SK-N-SH (cell line): ENCODE results near the gene PIK3R1. TPM values are rescaled to one million over a fixed set of nuclear protein-coding genes. Genes with fewer than 3 reads are reported as not detected.

Source experiments
- CTCF ChIA-PET: fragments of 300-600, 350-600 bp; formaldehyde crosslinking; extraction: SDS; loops from one replicate; lab custom pipeline; 2021; lab: Yijun Ruan, JAX
- POLR2A ChIA-PET: fragments of 350-600 bp; sonication (Branson Sonifier 250); formaldehyde crosslinking; extraction: SDS; loops from one replicate; lab custom pipeline; 2020; ENCODE audit warnings: antibody characterized with exemption, inconsistent platforms; lab: Yijun Ruan, JAX
- DNase-seq: peaks from one replicate; pipeline ENCODE4 v3.0.0; 2012
- H2AFZ ChIP-seq: fragments of 200-600 bp; sonication (generic); 2 replicates; pipeline ENCODE4 v1.8.1; 2016; ENCODE audit warnings: antibody characterized with exemption, mild to moderate bottlenecking, low read depth
- H3F3A ChIP-seq: fragments of 200-600 bp; sonication (generic); replicated peaks from 2 replicates; pipeline ENCODE3; 2016; ENCODE audit warnings: antibody characterized with exemption, mild to moderate bottlenecking; ENCODE audit not compliant: insufficient read depth
- H3K27ac ChIP-seq, 2 experiments: fragments of 200-500 bp in 1 of 2; fragments of 200-600 bp in 1 of 2; sonication (Bioruptor generic) in 1 of 2; sonication (generic), shearing (Covaris generic) in 1 of 2; 2 replicates each; pipeline versions ENCODE4 v1.5.1 to v1.6.1; 2014 to 2016; ENCODE audit warnings: low read depth in 2 of 2, inconsistent platforms in 1 of 2, low read length in 1 of 2, mild to moderate bottlenecking in 1 of 2, mixed read lengths in 1 of 2
- H3K27me3 ChIP-seq: fragments of 200-600 bp; sonication (generic), shearing (Covaris generic); 2 replicates; pipeline ENCODE4 v1.6.1; 2016; ENCODE audit warnings: mixed run types; ENCODE audit not compliant: insufficient read depth
- H3K36me3 ChIP-seq, 2 experiments: fragments of 200-500 bp in 1 of 2; fragments of 200-600 bp in 1 of 2; sonication (Bioruptor generic) in 1 of 2; sonication (generic) in 1 of 2; replicated peaks in 1 of 2; 2 replicates each; pipeline versions ENCODE3 to v1.5.1; 2014 to 2016; ENCODE audit warnings: low read length in 1 of 2, mild to moderate bottlenecking in 1 of 2; ENCODE audit not compliant: insufficient read depth in 2 of 2, control insufficient read depth in 1 of 2
- H3K4me1 ChIP-seq, 2 experiments: fragments of 200-500 bp in 1 of 2; fragments of 200-600 bp in 1 of 2; sonication (Bioruptor generic) in 1 of 2; sonication (generic), shearing (Covaris generic) in 1 of 2; 2 replicates each; pipeline versions ENCODE4 v1.5.1 to v1.6.1; 2014 to 2016; ENCODE audit warnings: low read depth in 1 of 2, low read length in 1 of 2, mixed run types in 1 of 2; ENCODE audit not compliant: insufficient read depth in 2 of 2, control insufficient read depth in 1 of 2
- H3K4me2 ChIP-seq: fragments of 200-600 bp; sonication (generic), shearing (Covaris generic); 2 replicates; pipeline ENCODE4 v1.6.1; 2017; ENCODE audit warnings: mixed run types
- H3K4me3 ChIP-seq, 2 experiments: fragments of 200-500 bp in 1 of 2; fragments of 200-600 bp in 1 of 2; sonication (Bioruptor generic) in 1 of 2; sonication (generic), shearing (Covaris generic) in 1 of 2; 2 replicates each; pipeline versions ENCODE4 v1.5.1 to v1.8.1; 2014 to 2016; ENCODE audit warnings: low read depth in 2 of 2, inconsistent platforms in 1 of 2, low read length in 1 of 2, mild to moderate bottlenecking in 1 of 2, mixed read lengths in 1 of 2, moderate library complexity in 1 of 2
- H3K79me2 ChIP-seq: fragments of 200-600 bp; sonication (generic); 2 replicates; pipeline ENCODE4 v1.8.1; 2017; ENCODE audit warnings: mild to moderate bottlenecking; ENCODE audit not compliant: insufficient read depth
- H3K9ac ChIP-seq: fragments of 200-600 bp; sonication (generic); 2 replicates; pipeline ENCODE4 v1.6.1; 2017; ENCODE audit warnings: mixed run types
- H3K9me2 ChIP-seq: fragments of 200-600 bp; sonication (generic); 2 replicates; pipeline ENCODE4 v1.6.1; 2017; ENCODE audit warnings: mixed run types
- H3K9me3 ChIP-seq: fragments of 200-600 bp; sonication (generic); 2 replicates; pipeline ENCODE4 v1.6.1; 2017; ENCODE audit warnings: mixed run types, mild to moderate bottlenecking, moderate library complexity
- H4K20me1 ChIP-seq: fragments of 200-600 bp; sonication (generic); 2 replicates; pipeline ENCODE4 v1.6.1; 2017; ENCODE audit warnings: mild to moderate bottlenecking, mixed run types; ENCODE audit not compliant: insufficient read depth
- CTCF ChIP-seq: fragments of 200-600 bp; sonication (generic); IDR thresholded peaks from 2 replicates; pipeline ENCODE4 v1.6.1; 2017; ENCODE audit warnings: antibody characterized with exemption, mild to moderate bottlenecking, moderate library complexity
- FOSL2 ChIP-seq: IDR thresholded peaks from 2 replicates; pipeline ENCODE4 v1.4.0; 2012; ENCODE audit warnings: low read depth, mild to moderate bottlenecking, moderate library complexity, borderline replicate concordance
- GABPA ChIP-seq: IDR thresholded peaks from 2 replicates; pipeline ENCODE4 v1.4.0; 2012; ENCODE audit warnings: low read depth, mild to moderate bottlenecking
- MEF2A ChIP-seq: IDR thresholded peaks from 2 replicates; pipeline ENCODE4 v1.4.0; 2012; ENCODE audit warnings: low read depth, borderline replicate concordance
- NRF1 ChIP-seq: IDR thresholded peaks from 2 replicates; pipeline ENCODE4 v1.6.1; 2012; ENCODE audit warnings: low read depth, mild to moderate bottlenecking, low read length
- PBX3 ChIP-seq: IDR thresholded peaks from 2 replicates; pipeline ENCODE4; 2012
- RAD21 ChIP-seq: IDR thresholded peaks from 2 replicates; pipeline ENCODE4 v1.6.1; 2012; ENCODE audit warnings: mild to moderate bottlenecking, low read length
- SMC3 ChIP-seq: IDR thresholded peaks from 2 replicates; pipeline ENCODE4 v1.6.1; 2012; ENCODE audit warnings: low read depth, low read length, improper control_type of control experiment
- TCF12 ChIP-seq: IDR thresholded peaks from 2 replicates; pipeline ENCODE4 v1.4.0; 2012
- TEAD4 ChIP-seq: IDR thresholded peaks from 2 replicates; pipeline ENCODE4 v1.4.0; 2012; ENCODE audit warnings: mild to moderate bottlenecking, borderline replicate concordance; ENCODE audit not compliant: insufficient read depth
- USF1 ChIP-seq: IDR thresholded peaks from 2 replicates; pipeline ENCODE4 v1.4.0; 2012; ENCODE audit warnings: low read depth, borderline replicate concordance
- USF2 ChIP-seq: fragments of 150-350 bp; IDR thresholded peaks from 2 replicates; pipeline ENCODE4 v1.6.1; 2017; ENCODE audit warnings: antibody characterized with exemption, low read length, low read depth, borderline replicate concordance
- WGBS: methylation state at CpG from one replicate; pipeline ENCODE4 v1.1.6; 2017; ENCODE audit warnings: low lambda C conversion rate; 5-methylcytosine and 5-hydroxymethylcytosine counted together
- polyA plus RNA-seq, 3 experiments: library from polyadenylated mRNA; depleted of rRNA; stranded (reverse); fragments of >200 nt; gene quantifications; 2 replicates each; pipeline ENCODE4 v1.2.3, GENCODE V29; 2012

PIK3R1 gene
- polyA plus RNA-seq, 1 of the 3 experiments (the other 2 are of a cell fraction), result 2.0 TPM

GRCh38 chr5:68331192-68332079, 115.9 kb downstream of the PIK3R1 start:
- no peak overlapping the region for H3K27ac ChIP-seq
- CTCF ChIA-PET, result no interaction called here

More at GRCh38 chr5:68331192-68332079, 115.9 kb downstream of the PIK3R1 start:
- Histone ChIP-seq H3K79me2 (no peaks in the 10 kb centered on the region), H2AFZ (no peak overlapping the region), H4K20me1 (no peaks in the 10 kb centered on the region), H3K9me2 (no peaks in the 10 kb centered on the region), H3K9ac (no peak overlapping the region), H3K27me3 (no peaks in the 10 kb centered on the region), H3K4me2 (no peak overlapping the region), H3K36me3 (no peaks in the 10 kb centered on the region), H3F3A (peaks cover 27% of the 10 kb centered on the region), H3K4me3 (no peak overlapping the region), H3K4me1 (peaks cover 5% of the 10 kb centered on the region in 2 experiments; a peak in 1 of 4 replicates), H3K9me3 (no peaks in the 10 kb centered on the region)
- TF ChIP-seq NRF1, result no peak
- peak; percentile 25; the same call in 1 of the 2 replicates for TF ChIP-seq TCF12
- TF ChIP-seq PBX3, result 0 out of 2 replicates have a peak, but pooled peaks have one; percentile 12
- TF ChIP-seq USF2, result no peak
- no peak for TF ChIP-seq RAD21
- no peak for TF ChIP-seq CTCF
- 0 out of 2 replicates have a peak, but pooled peaks have one; percentile 10 for TF ChIP-seq FOSL2
- TF ChIP-seq SMC3, result no peak
- no peak for TF ChIP-seq USF1
- TF ChIP-seq TEAD4, result no peak
- no peak for TF ChIP-seq GABPA
- no peak for TF ChIP-seq MEF2A
- POLR2A ChIA-PET, result no interaction called here
- WGBS, result 86% methylated on average over 4 of the region's 4 CpGs
- no peak for DNase-seq
